Bronchial epithelial cell (primary cell): ENCODE results near the gene DHRS12. TPM values are rescaled to one million over a fixed set of nuclear protein-coding genes. Genes with fewer than 3 reads are reported as not detected.

ENCODE experiments used
- DNase-seq: peaks from one replicate; pipeline ENCODE4 v3.0.0-alpha.2; 2010; ENCODE audit warnings: low read depth
- FAIRE-seq: peaks from 2 replicates; lab custom pipeline; 2011; peaks lifted over from hg19 to GRCh38; lab: Jason Lieb, UNC
- H3K27me3 ChIP-seq: 2 replicates; pipeline ENCODE4 v1.5.1; 2011; ENCODE audit warnings: low read length; ENCODE audit not compliant: control insufficient read depth, insufficient read depth
- H3K36me3 ChIP-seq: 2 replicates; pipeline ENCODE4 v1.5.1; 2011; ENCODE audit warnings: low read length; ENCODE audit not compliant: control insufficient read depth, insufficient read depth
- H3K4me3 ChIP-seq: 2 replicates; pipeline ENCODE4 v1.5.1; 2011; ENCODE audit warnings: mild to moderate bottlenecking, low read depth, low read length, control low read depth
- CTCF ChIP-seq: IDR thresholded peaks from 2 replicates; pipeline ENCODE4 v1.5.1; 2011; ENCODE audit warnings: mild to moderate bottlenecking, moderate library complexity, low read length, control low read depth, inconsistent platforms; ENCODE audit not compliant: insufficient read depth, severe bottlenecking
- total RNA-seq: library from RNA; depleted of rRNA; stranded (reverse); fragments of >200 nt; gene quantifications from 2 replicates; pipeline ENCODE4 v1.2.1, GENCODE V29; 2014

The DHRS12 gene
- total RNA-seq, 1 donor from 2014 or later, result 2.4 TPM

GRCh38 chr13:51739027-51739764, 64.8 kb downstream of the DHRS12 start:
- H3K4me3 ChIP-seq, result no peak overlapping the region
- DNase-seq (no peak), FAIRE-seq (no peak)
- no peaks in the 10 kb centered on the region for H3K27me3 ChIP-seq
- no peak for TF ChIP-seq CTCF
- peaks cover 17% of the 10 kb centered on the region for H3K36me3 ChIP-seq

DNA sequence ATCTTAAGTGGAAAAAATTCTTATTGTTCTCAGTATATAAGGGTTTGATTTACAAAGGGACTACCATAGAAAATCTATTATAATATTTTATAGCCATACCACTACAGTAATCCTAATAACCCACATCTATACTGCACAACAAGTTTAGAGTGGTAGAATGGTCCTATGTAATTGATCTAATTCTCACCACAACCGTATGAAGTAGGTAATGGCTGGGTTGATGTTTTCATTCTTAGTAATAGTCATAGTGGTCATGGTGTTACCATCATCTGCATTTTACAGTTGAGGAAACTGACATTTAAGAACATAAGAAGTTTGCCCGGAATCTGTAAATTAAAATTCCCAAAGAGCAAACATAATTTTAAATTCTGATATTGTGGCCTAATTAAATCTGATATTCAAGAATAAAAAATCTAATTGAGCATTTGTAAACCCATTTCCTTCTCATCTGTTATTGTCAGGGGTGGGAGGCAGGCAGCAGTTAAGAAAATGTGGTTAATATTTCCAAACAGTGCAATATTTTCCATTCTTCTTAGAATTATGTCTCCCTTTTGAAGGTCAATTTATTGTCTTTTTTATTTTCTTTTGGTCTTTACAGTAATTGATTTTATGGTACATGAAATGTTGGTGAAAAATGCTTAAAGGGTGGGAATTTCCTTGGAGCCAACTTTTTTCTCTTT, 65.6 kb downstream of the DHRS12 start:
- TF ChIP-seq CTCF, result no peak
- no peak overlapping the region for H3K4me3 ChIP-seq
- DNase-seq, result no peak
- H3K27me3 ChIP-seq, result no peaks in the 10 kb centered on the region
- FAIRE-seq, result no peak
- H3K36me3 ChIP-seq, result peaks cover 15% of the 10 kb centered on the region

DNA sequence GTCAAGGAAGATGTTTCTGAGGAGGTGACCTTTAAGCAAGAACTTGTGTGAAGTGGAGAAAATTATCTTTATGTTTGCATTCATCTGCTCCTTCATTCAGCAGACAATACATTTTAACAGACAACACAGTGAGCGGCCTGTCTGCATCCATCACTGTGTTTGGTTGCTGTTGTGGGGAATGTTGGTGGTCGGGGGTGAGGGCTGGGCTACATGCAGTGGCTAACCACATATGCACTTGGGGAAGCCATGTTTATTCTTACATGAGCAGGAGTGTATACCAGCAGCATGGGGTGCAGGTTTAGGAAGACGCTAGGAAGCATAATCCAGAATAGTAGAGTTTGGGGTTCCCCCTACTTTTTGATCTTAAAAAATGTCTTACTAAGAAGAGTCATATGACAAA, 66.4 kb downstream of the DHRS12 start:
- no peak for DNase-seq
- Histone ChIP-seq H3K4me3 (no peak overlapping the region), H3K36me3 (peaks cover 15% of the 10 kb centered on the region), H3K27me3 (no peaks in the 10 kb centered on the region)
- TF ChIP-seq CTCF, result no peak
- no peak for FAIRE-seq

DNA sequence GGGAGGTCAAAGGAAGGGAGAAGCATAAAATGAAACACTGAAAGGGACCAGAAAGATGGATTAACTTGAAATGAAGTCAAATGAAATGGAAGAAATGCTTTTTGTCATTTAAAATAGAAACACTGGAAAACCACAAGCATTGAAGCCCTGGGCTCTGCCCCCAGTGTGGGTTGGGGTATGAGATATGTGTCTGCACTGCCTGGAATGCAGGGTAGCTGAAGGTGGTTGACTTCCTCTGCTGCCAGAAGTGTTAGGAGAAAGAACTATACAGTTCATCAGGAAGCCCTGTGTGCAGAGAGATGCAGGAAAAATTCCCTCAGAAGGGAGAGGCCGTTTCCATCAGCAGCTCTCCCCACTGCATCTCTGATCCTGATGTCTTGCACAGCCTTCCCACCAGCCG, 69.2 kb downstream of the DHRS12 start:
- DNase-seq (no peak), FAIRE-seq (no peak)
- Histone ChIP-seq H3K27me3 (no peaks in the 10 kb centered on the region), H3K4me3 (no peak overlapping the region), H3K36me3 (peaks cover 13% of the 10 kb centered on the region)
- no peak for TF ChIP-seq CTCF

- peak; percentile 12 for TF ChIP-seq CTCF
- Histone ChIP-seq H3K36me3 (peaks cover 9% of the 10 kb centered on the region), H3K27me3 (no peaks in the 10 kb centered on the region), H3K4me3 (no peak overlapping the region)
- peak; percentile 75 for DNase-seq
- no peak for FAIRE-seq
Measured at GRCh38 chr13:51733374-51734298, 70.3 kb downstream of the DHRS12 start.
